ENCODE data around the gene C3. TPM values are rescaled to one million over a fixed set of nuclear protein-coding genes. Genes with fewer than 3 reads are reported as not detected.

C3 gene
- total RNA-seq, 1 donor from 2014 or later = 133 TPM

DNA sequence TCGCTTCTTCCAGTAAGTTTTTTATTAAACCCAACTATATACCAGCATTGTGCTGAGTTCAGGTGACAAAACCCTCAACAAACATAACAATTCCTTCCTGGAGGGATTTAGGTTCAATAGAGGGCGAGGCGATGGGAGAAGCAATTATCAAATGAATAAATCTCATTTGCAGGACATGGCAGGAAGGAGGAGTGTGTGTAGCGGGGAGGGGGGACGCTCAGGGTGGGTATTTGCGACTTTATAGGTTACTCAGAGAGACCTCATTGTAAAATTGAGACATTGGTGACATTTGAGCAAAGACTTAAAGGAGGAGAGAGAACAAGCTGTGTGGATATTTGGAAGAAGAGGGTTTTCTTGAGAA lies 3.9 kb downstream of the C3 start:
- no peaks in the 10 kb centered on the region for H3K4me1 ChIP-seq
- intact Hi-C loops (cut with micrococcal nuclease) = no loop called here
- no peak for DNase-seq
- no peaks in the 10 kb centered on the region for H3K36me3 ChIP-seq
- H3K27me3 ChIP-seq (ENCODE audit: low read depth) = peaks cover 70% of the 10 kb centered on the region
- no peak overlapping the region for H3K4me3 ChIP-seq
- TF ChIP-seq CTCF (IDR thresholded peaks at IDR 0.05; ENCODE audit: borderline replicate concordance) = no peak
- H3K9me3 ChIP-seq (replicated peaks) = no peaks in the 10 kb centered on the region
- H3K27ac ChIP-seq (replicated peaks) = no peak overlapping the region

- DNase-seq = no peak
Observed at GRCh38 chr19:6714749-6715555, 5.5 kb downstream of the C3 start.

GRCh38 chr19:6713773-6714692 lies 6.4 kb downstream of the C3 start:
- Histone ChIP-seq H3K9me3 (replicated peaks) (no peaks in the 10 kb centered on the region), H3K4me1 (no peaks in the 10 kb centered on the region), H3K36me3 (no peaks in the 10 kb centered on the region), H3K27ac (replicated peaks) (no peak overlapping the region), H3K4me3 (no peak overlapping the region), H3K27me3 (ENCODE audit: low read depth) (peaks cover 84% of the 10 kb centered on the region)
- no peak for DNase-seq
- intact Hi-C loops (cut with micrococcal nuclease) = no loop called here
- TF ChIP-seq CTCF (IDR thresholded peaks at IDR 0.05; ENCODE audit: borderline replicate concordance) = no peak

More at GRCh38 chr19:6714749-6715555, 5.5 kb downstream of the C3 start:
- intact Hi-C loops (cut with micrococcal nuclease) = no loop called here
- Histone ChIP-seq H3K4me3 (no peak overlapping the region), H3K9me3 (replicated peaks) (no peaks in the 10 kb centered on the region), H3K36me3 (no peaks in the 10 kb centered on the region), H3K27me3 (ENCODE audit: low read depth) (peaks cover 78% of the 10 kb centered on the region), H3K27ac (replicated peaks) (no peak overlapping the region), H3K4me1 (no peaks in the 10 kb centered on the region)
- TF ChIP-seq CTCF (IDR thresholded peaks at IDR 0.05; ENCODE audit: borderline replicate concordance) = no peak

DNA sequence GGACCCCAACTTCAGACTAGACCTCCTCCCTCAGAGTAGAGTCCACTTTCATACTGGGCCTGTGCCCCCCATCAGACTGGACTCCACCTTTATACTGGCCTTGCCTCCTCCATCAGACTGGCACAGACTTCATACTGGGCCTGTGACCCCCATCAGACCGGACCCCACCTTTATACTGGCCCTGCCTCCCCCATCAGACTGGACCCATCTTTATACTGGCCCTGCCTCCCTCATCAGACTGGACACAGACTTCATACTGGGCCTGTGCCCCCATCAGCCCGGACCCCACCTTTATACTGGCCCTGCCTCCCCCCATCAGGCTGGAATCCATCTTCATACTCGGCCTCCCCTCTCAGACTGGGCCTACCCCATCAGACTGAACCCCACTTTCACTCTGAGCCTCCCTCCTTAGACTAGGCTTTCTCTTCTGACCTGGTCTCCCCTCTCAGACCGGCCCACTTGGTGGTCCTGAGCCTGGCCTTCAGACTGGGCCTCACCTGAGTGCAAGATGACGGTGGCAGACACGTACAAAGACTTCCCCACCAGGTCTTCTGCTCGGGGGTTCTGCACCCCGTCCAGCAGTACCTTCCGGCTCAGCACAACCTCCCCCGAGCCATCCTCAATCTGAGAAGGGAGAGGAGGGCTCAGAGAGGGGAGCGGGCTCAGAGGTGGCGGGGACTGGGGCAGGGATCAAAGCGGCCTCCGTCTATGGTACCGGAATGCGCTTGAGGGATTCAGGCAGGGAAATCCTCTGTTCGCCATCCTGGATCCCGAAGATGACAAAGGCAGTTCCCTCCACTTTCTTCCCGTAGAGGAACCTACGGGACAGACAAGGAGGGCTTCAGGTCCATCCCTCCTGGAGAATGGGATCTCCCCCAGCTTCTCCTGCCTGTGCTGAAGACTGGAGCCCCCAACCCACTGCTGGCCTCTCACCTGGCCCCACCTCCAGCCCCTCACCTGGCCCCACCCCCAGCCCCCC lies 7.5 kb downstream of the C3 start:
- intact Hi-C loops (cut with micrococcal nuclease) = no loop called here
- Histone ChIP-seq H3K27me3 (ENCODE audit: low read depth) (peaks cover 88% of the 10 kb centered on the region), H3K4me1 (no peaks in the 10 kb centered on the region), H3K27ac (replicated peaks) (no peak overlapping the region), H3K4me3 (no peak overlapping the region), H3K9me3 (replicated peaks) (no peaks in the 10 kb centered on the region), H3K36me3 (no peaks in the 10 kb centered on the region)
- DNase-seq = no peak
- no peak for TF ChIP-seq CTCF (IDR thresholded peaks at IDR 0.05; ENCODE audit: borderline replicate concordance)

- Histone ChIP-seq H3K9me3 (replicated peaks) (no peaks in the 10 kb centered on the region), H3K4me1 (no peaks in the 10 kb centered on the region), H3K27ac (replicated peaks) (no peak overlapping the region), H3K27me3 (ENCODE audit: low read depth) (peaks cover 92% of the 10 kb centered on the region), H3K4me3 (no peak overlapping the region), H3K36me3 (no peaks in the 10 kb centered on the region)
- intact Hi-C loops (cut with micrococcal nuclease) = no loop called here
- no peak for TF ChIP-seq CTCF (IDR thresholded peaks at IDR 0.05; ENCODE audit: borderline replicate concordance)
- no peak for DNase-seq
Observed at GRCh38 chr19:6712231-6712630, 8.2 kb downstream of the C3 start.

All from left ventricle myocardium inferior (tissue), 1 donor.